HG03571 (cell line): ENCODE data around the gene FGD3.

Experiments used
- ATAC-seq: cut with Tn5 transposase; IDR thresholded peaks from one replicate; pipeline ENCODE4 v1.9.1; 2021; ENCODE audit not compliant: unreplicated experiment

Gene FGD3

GRCh38 chr9:93028448-93029006, 81.2 kb downstream of the FGD3 start:
- peak; percentile 63 for ATAC-seq

GRCh38 chr9:93030642-93031628, 83.6 kb downstream of the FGD3 start:
- ATAC-seq = no peak

GRCh38 chr9:93031629-93032430, 84.5 kb downstream of the FGD3 start:
- no peak for ATAC-seq

DNA sequence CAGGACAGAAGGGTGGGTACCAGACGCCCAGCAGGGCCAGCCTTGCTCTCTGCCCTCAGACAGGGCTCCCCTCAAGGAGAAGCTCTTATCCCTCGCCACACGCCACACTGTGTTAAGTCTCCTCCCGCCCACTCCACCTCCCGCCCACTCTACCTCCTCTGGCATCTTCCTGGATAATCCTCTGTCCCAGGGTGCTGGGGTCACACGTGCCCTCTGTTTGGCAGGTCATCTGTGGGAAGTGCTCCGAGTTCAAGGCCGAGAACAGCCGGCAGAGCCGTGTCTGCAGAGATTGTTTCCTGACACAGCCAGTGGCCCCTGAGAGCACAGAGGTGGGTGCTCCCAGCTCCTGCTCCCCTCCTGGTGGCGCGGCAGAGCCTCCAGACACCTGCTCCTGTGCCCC, 85.2 kb downstream of the FGD3 start:
- no peak for ATAC-seq

DNA sequence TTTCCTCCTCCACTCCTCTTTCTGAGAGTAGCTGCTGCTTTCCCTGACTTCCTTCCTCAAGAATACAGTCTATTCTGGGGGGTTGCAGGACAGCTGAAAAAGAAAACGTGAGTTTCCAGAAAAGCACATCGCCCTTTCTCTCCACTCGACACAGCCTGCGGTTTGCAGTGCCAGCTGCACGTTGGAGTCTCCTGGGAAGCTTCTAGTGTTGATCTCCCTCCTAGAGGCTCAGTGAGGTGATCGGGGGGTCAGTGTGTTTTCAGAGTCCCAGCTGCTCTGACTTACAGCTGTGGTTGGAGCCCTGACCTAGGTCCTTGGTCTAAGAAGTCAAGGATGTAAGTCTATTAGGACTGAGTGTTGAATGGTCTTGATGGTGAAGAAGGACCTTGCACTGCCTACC, 86.2 kb downstream of the FGD3 start:
- ATAC-seq = no peak

DNA sequence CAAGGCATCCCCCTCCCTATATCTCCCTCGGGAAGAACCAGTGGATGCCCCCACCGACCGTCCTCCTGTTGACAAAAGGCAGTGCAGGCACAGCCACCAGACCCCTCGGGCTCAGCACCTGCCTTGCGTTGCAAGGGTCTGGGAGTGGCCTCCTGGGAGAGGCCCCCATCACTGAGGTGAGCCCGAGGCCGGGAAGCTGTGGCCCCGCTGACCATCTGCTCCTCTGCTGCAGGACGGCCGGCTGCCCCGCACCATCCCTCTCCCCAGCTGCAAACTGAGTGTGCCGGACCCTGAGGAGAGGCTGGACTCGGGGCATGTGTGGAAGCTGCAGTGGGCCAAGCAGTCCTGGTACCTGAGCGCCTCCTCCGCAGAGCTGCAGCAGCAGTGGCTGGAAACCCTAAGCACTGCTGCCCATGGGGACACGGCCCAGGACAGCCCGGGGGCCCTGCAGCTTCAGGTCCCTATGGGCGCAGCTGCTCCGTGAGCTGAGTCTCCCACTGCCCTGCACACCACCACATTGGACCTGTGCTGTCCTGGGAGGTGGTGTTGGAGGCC, 87.9 kb downstream of the FGD3 start:
- ATAC-seq = no peak

- ATAC-seq = no peak
Observed at GRCh38 chr9:93035821-93036351, 88.6 kb downstream of the FGD3 start.

GRCh38 chr9:93036887-93037475, 89.7 kb downstream of the FGD3 start:
- ATAC-seq = no peak

GRCh38 chr9:93037476-93037971, 90.2 kb downstream of the FGD3 start:
- no peak for ATAC-seq

- ATAC-seq = no peak
Observed at GRCh38 chr9:93038918-93039317, 91.6 kb downstream of the FGD3 start.

GRCh38 chr9:93039456-93039855, 92.1 kb downstream of the FGD3 start:
- ATAC-seq = no peak

DNA sequence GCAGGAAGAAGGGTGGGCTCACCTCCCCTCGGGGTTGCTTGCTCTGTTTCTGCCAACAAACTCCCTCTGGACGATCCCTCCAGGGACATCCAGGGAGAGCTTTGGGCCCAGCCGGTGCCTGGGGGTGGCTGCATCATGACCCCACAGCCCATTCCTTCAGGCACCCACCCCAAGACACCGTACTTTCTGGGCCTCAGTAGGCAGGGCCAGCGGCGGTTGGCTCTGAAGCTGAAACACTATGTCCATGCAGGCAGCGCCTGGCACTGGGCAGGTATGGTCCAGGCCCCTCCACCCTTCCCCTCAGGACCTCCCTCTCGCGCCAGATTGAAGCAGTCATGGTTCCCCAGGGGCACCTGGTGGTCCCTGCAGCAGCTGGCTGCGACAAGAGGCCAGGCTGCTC, 92.7 kb downstream of the FGD3 start:
- ATAC-seq = no peak

- no peak for ATAC-seq
Observed at GRCh38 chr9:93040409-93040808, 93.1 kb downstream of the FGD3 start.

DNA sequence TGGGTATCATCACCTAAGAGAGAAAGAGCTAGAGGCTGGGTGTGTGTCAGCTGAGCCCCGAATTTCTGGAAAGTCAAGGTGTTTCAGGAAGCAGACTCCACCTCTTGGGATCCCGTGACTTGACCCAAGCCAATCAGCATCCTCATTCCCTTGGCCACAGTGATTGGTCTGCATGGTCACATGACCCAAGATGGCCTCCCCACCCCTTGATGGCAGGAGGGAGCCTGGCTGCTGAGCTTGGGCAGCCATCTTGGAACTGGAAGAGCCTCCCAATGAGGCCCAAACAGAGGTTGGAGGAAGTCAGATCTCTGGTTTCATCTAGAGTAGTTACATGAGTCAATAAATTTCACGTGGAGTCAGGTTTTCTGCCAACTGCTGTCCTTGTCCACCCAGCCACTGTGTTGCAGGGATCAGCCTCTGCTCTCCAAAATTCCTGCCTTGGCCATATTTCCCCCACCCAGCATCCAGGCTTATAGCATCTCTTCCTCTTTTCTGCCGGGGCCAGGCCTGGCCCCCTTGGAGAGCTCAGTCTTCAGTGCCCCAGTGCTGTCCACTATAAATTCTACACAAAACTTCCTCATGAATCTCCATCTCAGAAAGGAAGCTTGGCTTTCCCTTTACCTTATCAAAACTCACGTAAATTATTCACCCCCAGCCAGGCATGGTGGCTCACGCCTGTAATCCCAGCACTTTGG, 93.9 kb downstream of the FGD3 start:
- no peak for ATAC-seq

DNA sequence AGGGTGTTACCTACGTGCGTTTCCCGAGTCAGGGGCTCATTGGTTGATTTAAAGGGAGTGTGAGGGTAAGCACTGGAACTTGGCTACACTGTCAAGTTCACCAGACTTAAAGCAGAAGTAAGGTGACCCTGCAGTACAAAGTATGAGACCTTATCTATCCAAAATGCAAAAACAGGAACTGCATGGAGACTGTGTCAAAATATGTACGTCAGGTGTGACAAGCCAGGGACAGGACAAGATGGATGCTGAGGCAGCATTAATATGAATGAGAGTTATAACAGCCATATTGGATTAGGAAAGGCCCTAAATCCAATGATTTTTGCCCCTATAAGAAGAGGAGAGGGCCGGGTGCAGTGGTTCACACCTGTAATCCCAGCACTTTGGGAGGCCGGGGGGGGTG, 95.8 kb downstream of the FGD3 start:
- no peak for ATAC-seq

GRCh38 chr9:93045521-93045920, 98.2 kb downstream of the FGD3 start:
- ATAC-seq = no peak

DNA sequence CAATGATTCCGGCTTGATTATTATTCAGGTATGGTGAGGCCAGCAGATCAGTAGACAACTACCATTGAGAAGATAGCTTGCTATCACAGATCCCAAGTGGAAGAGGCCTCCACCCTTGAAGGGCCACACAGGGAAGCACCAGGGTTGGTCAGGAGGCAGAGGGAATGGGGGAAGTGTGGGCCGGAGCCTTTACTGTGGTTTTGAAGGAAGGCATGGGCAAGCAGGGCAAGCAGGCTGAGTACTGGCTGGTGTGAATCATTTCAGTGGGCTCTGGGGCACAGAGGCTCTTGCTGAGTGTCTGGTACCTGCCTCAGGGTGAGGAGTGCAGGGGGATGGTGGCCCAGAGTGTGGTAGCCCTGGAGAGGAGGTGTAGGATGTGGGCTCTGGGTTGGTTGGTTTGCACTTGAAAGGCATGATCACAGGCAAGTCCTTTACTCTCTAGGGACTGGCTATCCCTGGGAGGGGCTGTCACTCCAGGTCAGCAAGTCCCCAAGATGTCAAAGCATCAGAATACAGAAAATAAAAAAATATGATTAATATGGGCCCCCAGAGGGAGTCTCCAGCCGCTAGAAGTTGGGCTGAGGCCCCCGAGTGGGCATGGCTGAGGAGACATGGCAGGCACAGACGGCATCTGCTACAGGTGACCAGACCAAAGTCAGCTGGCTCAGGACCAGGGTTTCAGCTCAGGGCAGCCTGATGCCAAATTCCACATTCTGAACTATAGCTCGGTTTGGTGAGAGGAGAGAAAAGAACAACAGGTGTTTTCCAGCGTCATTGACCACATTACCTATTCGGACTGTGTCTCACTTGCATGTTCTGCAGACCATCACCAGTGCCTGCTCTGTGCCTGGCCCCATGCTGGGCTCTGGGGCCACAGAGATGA, 101.5 kb downstream of the FGD3 start:
- no peak for ATAC-seq

DNA sequence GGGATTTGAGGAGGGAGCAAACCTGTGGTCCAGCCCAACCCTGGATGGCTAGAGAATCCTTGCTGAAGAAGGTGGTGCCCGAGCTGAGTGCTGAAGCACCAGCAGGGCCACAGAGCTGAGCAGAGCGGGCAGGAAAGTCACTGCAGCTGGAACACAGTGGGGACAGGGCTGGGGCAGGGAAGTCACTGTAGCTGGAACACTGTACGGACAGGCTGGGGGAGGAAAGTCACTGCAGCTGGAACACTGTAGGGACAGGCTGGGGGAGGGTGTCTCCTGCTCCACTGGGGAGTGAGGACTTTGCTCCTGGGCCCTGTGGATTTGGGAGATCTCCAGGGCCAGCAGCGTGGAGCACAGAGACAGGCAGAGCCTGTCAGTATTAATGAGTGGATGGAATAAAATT, 102.2 kb downstream of the FGD3 start:
- ATAC-seq = no peak

GRCh38 chr9:93050231-93050630, 102.9 kb downstream of the FGD3 start:
- ATAC-seq = no peak
